ENCODE data around the gene FDX1. TPM values are rescaled to one million over a fixed set of nuclear protein-coding genes. Genes with fewer than 3 reads are reported as not detected.

Gene FDX1
- total RNA-seq, 1 experiment from 2014 or later = 9.9 TPM

GRCh38 chr11:110429731-110430266 is at the start of gene FDX1 (continued):
- TF ChIP-seq AR (CRISPR knock-in tag; IDR thresholded peaks at IDR 0.05) (no peak), ZNF416 (CRISPR knock-in tag; IDR thresholded peaks at IDR 0.05) (no peak), HMGA2 (CRISPR knock-in tag; IDR thresholded peaks at IDR 0.05) (no peak), ZNF281 (CRISPR knock-in tag; IDR thresholded peaks at IDR 0.05) (no peak), PRRX2 (CRISPR knock-in tag; IDR thresholded peaks at IDR 0.05) (no peak), CDX4 (CRISPR knock-in tag; IDR thresholded peaks at IDR 0.05; ENCODE audit: borderline replicate concordance) (no peak), CBFB (CRISPR knock-in tag; IDR thresholded peaks at IDR 0.05; ENCODE audit: low read depth) (no peak), ZNF263 (CRISPR knock-in tag; IDR thresholded peaks at IDR 0.05; ENCODE audit: low read depth) (0 out of 2 replicates have a peak, but pooled peaks have one; percentile 19), ZNF317 (CRISPR knock-in tag; IDR thresholded peaks at IDR 0.05; ENCODE audit: borderline replicate concordance, low read depth) (no peak), IRF2 (CRISPR knock-in tag; IDR thresholded peaks at IDR 0.05; ENCODE audit: borderline replicate concordance, low read depth) (no peak), OVOL2 (CRISPR knock-in tag; IDR thresholded peaks at IDR 0.05; ENCODE audit: borderline replicate concordance) (no peak), RELA (CRISPR knock-in tag; IDR thresholded peaks at IDR 0.05; ENCODE audit: borderline replicate concordance) (no peak), ZBTB43 (CRISPR knock-in tag; IDR thresholded peaks at IDR 0.05) (0 out of 2 replicates have a peak, but pooled peaks have one; percentile 49), FOXJ3 (CRISPR knock-in tag; IDR thresholded peaks at IDR 0.05; ENCODE audit: borderline replicate concordance) (no peak), NR3C1 (CRISPR knock-in tag; conservative IDR thresholded peaks at IDR 0.05; ENCODE audit: low read depth) (no peak), ETV6 (CRISPR knock-in tag; IDR thresholded peaks at IDR 0.05) (no peak), ZNF219 (CRISPR knock-in tag; IDR thresholded peaks at IDR 0.05; ENCODE audit: borderline replicate concordance) (no peak), ZNF138 (CRISPR knock-in tag; conservative IDR thresholded peaks at IDR 0.05) (no peak), PRDM15 (CRISPR knock-in tag; IDR thresholded peaks at IDR 0.05) (no peak), AFF4 (CRISPR knock-in tag; IDR thresholded peaks at IDR 0.05; ENCODE audit: borderline replicate concordance) (no peak), ZNF512 (CRISPR knock-in tag; IDR thresholded peaks at IDR 0.05; ENCODE audit: borderline replicate concordance) (no peak)

Data from WTC11 (cell line).